Activated CD8-positive, alpha-beta memory T cell treated with anti-CD3 and anti-CD28 coated beads for 24 hours (primary cell): ENCODE results near the gene BIVM.

ENCODE experiments used
- DNase-seq: peaks from one replicate; pipeline ENCODE4 v3.0.0-alpha.2; 2020

Gene BIVM

DNA sequence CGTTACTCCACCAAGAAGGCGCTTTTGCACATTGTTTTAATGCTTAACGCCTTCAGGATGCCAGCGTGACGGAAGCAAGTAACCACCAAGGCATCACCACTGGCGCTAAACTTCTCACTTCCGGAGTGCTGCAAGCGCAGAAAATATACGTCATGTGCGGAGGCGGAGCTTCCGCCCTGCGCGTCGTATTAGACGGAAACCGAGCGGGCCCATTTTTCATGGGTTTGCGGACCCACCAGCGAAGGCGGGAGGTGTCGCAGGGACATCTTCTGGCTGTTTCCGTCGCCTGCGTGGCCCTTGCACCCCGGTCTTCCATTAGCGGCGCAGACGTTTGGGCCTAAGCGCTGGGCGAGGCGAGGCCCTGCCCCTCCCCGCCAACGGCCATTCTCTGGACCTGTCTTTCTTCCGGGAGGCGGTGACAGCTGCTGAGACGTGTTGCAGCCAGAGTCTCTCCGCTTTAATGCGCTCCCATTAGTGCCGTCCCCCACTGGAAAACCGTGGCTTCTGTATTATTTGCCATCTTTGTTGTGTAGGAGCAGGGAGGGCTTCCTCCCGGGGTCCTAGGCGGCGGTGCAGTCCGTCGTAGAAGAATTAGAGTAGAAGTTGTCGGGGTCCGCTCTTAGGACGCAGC, 46.8 kb downstream of the BIVM start, which contains the start of gene ERCC5:
Gene ERCC5 (plus strand): TSS at position 403 of the 631 bp plus-strand sequence. CDS start 235 bp downstream, outside the sequence.
- DNase-seq = peak; percentile 98

DNA sequence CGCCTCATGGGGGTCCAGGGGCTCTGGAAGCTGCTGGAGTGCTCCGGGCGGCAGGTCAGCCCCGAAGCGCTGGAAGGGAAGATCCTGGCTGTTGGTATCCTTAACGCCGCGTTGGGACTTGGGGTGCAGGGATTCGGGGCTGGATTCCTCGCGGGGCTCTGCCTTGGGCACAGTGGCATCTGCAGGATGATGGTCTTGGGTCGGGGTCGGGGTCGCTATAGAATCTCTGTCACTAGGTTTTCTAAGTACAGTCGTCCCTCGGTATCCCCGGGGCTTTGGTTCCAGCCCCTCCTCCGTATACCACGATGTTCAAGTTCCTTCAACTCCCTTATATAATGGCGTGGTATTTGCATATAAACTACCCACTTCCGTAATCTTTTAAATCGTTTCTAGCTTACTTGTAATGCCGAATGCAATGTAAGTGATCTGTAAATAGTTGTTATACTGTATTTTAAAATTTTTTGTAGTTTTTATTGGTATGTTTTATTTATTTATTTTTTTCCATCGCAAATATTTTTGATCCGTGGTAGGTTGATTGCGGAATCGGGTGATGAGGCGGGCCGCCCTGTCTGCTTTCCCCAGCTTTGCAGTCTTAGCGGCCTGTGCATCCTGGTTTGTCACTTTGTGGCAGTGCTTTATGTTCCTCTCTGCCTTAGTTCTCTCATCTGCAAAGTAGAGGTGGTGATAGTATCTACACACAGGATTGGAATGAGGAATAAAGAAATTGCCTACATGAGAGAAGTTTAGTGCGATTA, 47.5 kb downstream of the BIVM start:
- peak; percentile 63 for DNase-seq

DNA sequence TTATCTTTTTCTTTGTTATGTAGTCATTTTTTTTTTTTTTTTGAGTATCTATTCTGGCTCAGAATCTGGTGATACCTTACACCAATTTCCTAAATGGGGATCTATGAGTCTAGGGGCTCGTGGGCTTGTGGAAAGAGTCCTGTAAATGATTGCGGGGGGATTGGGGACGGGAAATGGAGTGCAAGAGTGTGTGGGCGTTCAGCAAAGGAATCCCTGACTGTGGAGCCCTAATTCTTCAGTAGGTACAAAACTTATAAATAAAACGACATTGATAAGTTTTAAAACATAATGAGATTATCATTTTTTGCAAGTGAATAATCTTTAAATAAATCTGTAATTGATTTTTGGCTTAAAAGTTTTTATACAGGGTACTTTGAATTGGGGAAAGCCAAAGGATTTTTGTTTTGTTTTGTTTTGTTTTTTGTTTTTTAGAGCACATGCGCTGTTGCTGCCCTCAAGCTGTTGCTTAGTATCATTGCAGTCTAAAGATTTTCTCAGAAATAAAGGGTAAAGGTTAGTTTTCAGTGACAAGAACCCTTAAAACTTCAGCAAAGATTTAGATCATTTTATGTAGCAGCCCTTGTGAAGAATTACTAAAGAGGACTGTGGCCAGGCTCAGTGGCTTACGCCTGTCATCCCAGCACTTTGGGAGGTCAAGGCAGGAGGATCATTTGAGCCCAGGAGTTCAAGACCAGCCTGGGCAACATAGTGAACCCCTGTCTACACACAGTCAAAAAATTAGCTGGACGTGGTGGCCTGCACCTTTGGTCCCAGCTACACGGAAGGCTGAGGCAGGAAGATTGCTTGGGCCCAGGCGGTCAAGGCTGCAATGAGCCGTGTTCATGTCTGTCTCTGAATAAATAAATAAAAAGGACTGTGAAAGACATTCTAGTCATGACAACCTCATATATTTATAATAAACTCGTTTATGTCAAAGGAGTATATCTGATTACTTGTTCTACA, 48.6 kb downstream of the BIVM start:
- DNase-seq = no peak

DNA sequence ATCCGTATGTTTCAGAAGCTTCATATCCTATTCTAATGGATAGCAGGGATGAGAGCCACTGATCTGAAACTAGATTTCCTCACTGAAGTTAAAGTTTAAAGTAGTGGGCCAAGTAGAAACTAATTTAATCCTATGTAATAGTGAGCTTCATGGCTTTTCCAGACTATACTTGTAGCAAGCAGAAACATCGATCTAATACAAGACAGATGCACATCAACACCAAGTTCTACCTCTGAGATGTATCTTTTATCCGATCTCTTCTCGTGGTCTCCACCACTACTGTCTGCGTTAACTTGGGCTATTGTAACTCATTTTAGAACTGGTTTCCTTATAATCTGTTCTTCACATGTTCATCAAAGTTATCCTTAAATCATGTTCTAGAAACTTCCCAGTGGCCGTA, 50.0 kb downstream of the BIVM start:
- no peak for DNase-seq

DNA sequence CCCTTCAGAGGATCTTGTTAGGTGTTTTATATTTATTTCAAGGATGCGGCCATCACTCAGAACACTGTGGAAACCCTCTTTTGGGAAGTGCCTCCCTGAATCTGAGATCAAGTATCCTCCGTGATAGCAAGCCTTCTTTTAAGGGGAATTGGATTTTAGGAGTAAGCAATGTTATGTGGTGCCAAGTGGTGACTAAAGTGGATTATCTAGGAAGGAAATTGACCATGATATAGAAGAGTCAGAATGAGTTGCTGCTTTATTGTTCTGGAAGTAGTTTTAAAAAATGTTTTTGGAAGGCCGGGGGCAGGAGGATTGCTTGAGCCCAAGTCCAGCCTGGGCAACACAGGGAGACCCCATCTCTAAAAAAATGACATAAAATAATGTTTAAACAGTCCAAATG, 53.6 kb downstream of the BIVM start:
- DNase-seq = no peak

DNA sequence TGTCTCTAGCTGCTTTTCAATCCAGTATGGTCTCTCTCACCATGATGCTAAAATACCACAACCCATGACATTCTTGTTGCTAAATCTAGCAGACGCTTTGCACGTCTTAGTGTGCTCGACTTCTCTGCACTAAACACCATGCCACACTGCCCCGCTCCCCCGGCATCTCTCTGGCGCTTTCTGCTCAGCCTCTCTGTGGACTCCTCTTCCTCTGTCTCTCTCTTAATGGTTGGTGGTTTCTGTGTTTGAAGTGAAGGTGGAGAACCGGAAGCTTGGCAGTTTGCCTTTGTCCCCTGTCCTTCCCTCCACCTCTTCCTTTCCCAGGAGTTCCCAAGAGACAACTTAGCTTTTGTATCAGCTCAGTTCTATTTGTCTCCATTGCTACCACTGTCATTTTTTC, 55.8 kb downstream of the BIVM start:
- DNase-seq = no peak

DNA sequence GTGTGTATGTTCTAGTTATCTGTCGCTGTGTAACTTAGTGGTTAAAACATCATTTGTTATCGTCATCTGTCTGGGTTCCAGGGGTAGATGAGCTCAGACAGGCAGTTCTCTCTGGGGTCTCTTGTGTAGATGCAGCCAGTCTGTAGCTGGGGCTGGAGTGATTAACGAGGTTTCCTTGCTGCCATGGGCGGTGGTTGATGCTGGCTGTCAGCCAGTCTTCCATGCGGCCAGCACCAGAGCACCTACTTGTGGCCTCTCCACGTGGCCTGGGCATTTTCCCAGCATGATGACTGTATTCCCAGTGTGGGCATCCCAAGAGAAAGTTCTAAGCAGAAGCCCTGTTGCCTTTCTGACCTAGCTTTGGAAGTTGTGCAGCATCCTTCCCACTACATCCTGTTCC, 57.6 kb downstream of the BIVM start:
- no peak for DNase-seq

DNA sequence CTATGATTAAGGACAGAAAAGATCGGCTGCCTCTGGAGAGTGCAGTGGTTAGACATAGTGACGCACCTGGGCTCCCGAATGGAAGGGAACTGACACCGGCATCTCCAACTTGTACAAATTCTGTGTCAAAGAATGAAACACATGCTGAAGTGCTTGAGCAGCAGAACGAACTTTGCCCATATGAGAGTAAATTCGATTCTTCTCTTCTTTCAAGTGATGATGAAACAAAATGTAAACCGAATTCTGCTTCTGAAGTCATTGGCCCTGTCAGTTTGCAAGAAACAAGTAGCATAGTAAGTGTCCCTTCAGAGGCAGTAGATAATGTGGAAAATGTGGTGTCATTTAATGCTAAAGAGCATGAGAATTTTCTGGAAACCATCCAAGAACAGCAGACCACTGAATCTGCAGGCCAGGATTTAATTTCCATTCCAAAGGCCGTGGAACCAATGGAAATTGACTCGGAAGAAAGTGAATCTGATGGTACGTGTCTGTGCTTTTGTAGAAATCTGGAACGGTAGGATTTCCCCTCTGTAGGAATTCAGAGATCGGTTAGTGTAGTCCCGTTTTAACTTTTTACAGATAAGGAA, 63.8 kb downstream of the BIVM start:
- no peak for DNase-seq

DNA sequence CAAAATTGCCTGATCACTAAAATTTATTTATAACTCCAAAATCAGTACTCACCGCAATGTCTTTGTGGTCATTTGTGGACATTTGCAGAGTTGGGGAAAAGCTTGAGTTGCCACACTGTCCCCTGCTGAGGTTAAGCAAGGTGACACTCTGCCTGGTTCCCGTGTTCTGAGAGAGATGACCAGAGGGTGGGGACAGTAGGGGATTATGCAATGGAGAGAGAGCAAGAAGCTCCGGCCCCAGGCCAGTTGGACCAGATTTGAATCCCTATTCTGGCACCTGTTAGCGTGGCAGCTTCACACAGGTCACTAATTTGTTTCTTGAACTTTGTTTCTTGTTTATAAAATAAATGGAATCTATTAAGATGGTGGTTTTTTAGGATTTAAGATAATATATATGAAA, 64.7 kb downstream of the BIVM start:
- DNase-seq = no peak

DNA sequence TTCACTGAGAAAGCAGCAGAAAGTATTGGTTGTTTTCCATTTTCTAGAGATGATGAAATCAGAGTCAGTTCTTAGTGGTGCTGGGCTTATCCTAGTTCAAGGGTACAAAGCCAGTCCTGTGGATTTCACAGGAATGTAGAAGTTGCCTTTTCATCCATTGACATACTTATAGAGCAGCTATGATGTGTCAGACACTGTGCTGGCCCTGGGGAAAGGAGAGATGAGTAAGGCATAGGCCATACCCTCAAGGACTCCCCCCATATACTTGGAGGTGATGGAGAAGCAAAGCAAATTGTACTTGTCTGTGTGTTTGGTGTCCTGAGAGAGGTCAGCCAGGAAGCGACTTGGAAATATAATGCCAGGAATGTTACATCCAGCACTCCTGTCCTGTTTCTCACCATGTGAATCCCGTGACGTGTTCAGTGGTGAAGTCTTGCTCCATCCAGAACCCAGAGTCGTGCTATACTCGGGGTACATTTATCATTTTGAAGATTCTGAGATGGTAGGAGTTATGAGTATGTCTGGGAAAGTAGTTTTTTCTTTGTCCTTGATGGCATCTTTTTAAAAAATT, 69.5 kb downstream of the BIVM start:
- DNase-seq = no peak

DNA sequence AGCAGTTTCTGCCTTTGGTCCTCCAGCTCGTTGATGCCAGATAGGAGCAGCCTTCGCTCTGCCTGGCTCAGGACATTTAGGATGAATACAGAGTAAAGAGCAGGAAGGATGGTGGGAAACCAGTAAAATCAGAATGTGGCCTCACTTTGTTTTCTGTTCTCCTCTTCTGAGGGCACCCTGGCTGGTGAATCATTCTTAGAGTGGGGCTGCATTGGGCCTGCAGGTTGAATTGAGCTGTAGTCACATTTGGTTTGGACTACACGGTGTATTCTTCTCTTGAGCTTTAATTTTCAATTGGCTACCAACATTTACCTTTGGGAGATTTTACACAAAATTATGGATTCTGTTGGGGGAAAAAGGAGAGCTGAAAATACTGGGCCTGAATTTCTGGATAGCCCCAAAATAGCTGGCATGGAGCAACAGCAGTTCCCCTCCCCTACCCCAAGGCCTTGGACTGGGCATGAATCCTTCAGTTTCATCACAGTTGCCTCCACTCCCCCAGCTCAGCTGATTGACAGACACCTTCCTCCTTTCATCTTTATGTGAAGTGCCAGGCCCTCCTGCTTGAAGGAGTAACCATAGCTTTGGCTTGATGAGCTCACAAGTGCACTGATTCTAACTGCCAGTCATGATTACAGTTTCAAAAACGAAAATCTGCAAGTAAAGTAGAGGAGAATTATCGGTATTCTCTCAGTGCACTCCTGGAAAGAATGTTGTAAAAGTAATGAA, 71.2 kb downstream of the BIVM start:
- no peak for DNase-seq

DNA sequence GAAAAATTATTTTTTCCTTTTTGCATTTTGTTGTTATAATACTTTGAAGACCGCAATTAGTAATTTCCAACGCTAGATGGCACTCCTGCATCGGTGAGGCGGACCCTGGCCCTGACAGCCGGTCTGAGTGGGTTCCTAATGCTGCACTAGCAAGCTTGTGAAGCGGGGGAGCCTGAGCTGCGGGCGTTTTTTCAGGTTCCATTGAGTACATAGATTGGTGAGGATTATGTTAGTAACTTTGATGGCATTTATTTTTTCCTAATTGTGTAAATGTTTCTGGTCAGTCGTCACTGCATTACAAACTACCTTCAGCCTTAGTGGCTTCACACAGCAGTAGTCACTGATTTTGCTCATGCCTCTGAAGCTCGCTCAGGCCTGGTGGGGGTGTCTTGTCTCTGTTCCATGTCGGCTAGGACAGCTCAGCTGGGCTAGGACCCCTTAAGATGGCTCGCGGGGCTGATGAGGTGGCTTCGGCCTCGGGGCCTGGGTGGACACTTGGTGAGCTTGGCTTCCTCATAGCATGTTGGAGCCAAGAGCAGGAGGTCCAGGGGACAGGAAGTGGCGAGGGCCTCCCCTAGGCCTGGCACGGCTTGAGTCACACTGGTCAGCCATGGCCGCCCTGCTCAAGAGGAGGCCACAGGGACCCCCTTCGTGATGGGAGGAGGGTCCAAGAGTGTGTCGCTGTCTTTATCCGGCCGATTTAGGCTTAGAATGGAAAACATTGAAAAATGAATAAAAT, 71.9 kb downstream of the BIVM start:
- DNase-seq = peak; percentile 71

DNA sequence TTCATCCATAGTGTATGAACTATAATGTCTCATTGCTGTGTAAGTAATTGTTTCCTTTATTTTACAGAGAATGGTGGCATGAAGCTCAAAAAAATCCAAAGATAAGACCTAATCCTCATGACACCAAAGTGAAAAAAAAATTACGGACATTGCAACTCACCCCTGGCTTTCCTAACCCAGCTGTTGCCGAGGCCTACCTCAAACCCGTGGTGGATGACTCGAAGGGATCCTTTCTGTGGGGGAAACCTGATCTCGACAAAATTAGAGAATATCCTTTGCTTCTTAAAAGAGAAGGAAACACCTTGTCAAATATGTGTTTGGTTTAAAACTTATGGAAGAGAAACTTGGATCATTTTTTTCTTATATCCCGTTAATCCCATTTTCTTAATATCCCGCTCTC, 73.2 kb downstream of the BIVM start:
- no peak for DNase-seq

DNA sequence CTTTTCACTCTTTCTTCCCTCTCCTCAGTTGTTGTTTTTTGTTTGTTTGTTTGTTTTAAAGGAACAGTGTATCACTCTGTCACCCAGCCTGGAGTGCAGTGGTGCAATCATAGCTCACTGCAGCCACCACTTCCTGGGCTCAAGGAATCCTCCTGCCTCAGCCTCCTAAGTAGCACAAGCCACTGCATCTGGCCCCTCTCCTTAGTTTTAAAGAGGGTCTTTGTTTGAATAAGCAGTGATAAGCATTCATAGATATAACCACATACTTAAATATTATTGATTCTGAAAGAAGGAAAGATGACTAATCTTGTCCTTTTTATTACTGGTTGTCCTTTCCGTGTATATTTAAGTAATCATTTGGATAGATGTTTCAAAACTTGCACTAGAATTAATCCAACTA, 73.6 kb downstream of the BIVM start:
- DNase-seq = no peak

DNA sequence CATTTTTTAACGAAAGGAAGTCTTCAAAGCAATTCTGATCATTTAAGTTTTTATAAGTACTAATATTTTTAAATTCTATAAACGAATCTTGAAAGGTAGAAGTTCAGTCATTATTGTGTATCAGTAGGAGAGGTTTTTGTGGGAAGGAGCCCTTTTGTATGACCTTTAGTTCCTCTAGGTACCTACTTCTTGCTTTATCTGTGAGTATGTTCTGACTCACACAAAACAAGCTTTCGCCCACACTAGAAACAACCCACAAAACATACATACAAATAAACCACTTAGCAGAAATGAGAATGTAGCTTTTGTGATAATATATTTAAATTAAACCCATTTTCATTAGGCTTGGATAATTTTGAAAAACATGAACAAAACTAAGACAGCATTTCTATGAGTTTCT, 74.7 kb downstream of the BIVM start:
- no peak for DNase-seq

DNA sequence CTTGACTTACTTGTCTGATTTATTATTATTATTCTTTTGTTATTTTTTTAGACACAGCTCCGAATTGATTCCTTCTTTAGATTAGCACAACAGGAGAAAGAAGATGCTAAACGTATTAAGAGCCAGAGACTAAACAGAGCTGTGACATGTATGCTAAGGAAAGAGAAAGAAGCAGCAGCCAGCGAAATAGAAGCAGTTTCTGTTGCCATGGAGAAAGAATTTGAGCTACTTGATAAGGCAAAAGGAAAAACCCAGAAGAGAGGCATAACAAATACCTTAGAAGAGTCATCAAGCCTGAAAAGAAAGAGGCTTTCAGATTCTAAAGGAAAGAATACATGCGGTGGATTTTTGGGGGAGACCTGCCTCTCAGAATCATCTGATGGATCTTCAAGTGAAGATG, 76.3 kb downstream of the BIVM start:
- no peak for DNase-seq

DNA sequence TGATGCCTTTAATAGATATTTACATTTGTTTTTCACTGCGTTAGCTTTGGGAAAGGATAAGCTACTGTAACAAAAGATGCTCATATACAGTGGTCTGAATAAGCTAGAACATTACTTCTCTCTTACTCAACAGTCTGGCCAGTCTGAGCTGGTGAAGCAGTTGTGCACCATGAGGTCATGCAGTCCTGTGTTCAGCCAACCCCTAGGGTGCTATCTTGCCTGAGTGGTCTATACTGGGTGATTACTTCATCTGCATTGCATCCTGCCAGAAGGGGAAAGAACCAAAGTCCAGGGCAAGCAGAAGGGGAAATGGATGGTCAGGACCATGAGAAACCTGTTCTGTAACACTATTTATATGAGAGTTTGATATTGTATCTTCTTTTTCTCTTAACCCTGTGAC, 78.4 kb downstream of the BIVM start:
- DNase-seq = no peak

DNA sequence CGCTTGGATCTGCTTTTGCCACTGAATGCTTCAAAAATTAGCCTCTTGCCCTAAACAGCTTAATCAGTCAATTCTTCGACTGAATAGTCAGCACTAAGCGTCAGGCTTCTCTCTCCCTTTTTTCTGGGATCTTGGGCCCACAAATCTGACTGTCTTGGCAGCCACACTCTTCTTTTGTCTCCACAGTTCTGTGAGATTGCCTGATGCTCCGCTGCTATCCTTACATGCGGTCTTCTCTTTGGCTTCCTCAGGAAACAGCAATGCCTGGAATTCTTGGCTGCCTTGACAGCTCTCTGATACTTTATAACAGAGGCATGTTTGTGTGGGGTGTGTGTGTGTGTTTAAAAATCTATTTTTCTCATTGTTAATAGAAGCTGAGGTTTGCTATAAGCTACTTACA, 79.6 kb downstream of the BIVM start:
- DNase-seq = no peak

DNA sequence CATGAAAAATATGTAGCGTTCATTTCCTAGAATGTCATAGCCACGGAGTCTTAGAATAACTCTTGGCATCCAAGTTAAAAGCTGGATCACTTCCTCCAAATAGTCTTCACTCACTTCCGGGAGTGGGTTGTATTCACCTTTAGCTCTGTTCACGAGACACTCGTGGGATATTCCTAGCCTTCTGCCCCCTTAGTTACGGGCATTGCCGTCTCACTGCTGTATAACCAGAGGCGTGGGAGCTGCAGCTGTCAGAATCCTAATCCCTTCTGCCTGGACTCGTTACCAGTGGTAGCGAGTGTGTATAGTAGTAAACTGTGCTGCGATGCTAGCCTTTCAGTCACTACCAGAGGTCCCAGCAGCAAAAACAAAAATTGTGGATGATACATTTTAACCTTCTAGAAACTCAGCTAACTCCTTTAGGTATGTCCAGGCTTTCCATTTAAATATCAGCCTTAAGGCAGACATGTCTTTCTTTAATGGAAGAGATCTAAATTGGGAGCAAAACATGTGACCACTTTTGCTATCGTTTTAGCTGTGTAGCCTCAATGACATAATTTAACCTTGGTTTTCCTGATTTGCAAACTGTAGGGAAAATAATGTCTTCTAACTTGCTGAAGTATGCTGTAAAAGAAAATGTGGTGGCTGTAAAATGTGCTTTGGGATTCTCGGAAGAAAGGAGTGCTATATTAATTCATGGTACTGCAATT, 81.0 kb downstream of the BIVM start:
- no peak for DNase-seq

DNA sequence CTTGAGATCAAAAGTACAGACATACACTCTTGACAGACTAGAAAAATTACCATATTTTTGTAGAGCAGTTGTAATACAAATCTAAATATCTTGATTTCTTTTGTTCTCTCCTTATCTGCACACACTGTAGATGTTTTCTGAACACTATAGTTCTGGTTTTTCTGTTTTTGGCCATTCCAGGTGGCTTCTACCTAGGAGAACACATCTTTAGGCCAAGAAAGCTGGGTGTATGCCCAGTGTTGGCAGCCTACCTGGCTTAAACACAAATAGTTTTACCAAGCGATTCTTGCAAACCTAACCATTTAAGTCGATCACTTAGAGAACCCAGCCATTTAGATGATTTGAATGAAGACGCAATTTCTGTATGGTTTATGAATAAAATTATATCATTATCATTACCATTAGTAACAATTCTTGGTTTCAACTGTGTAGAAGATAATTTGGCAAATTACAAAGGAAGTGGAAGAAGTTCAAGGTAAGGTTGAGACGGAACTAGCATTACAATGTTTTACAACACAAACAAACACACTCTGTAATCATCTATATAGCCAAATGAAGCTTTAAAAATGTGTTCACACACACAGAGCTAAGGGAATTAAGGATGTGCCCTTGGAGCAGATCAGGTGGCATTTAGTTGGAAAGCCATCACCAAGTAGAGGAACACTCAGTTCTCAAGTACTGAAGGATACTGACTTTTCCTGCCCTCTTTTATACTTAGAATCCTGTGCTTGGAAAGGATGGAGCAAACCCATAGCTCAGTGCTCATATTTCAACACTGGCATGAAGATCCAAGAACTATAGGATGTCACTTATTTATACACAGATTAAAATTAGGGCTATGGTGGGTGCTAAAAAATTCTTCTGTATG, 83.1 kb downstream of the BIVM start:
- DNase-seq = no peak
